Sciatic nerve (tissue), 2 donors: ENCODE results near the gene CCDC141. TPM values are rescaled to one million over a fixed set of nuclear protein-coding genes. Genes with fewer than 3 reads are reported as not detected.
"Not testable (repeated sequence)": the region's sequence is repeated elsewhere in the genome, so short reads cannot be mapped to it uniquely, and the experiment has no call there.

Experiments used
- ATAC-seq: fragments of 200-7000 bp; cut with Tn5 transposase; one replicate; pipeline ENCODE4 v1.9.1; 2020; ENCODE audit warnings: mild to moderate bottlenecking, moderate library complexity
- DNase-seq: peaks from one replicate; pipeline ENCODE4 v3.0.0-alpha.2; 2020; ENCODE audit warnings: low spot score
- intact Hi-C: fragments of 100-400 bp; cut with DNase I; formaldehyde crosslinking; loops from one replicate; pipeline ENCODE4 v1.14.2; 2022
- total RNA-seq: library from RNA; stranded (reverse); fragmentation: NEBNext Ultra II Directional; extraction: Animal tissue kit (Norgen Biotek cat#: 25700); gene quantifications from one replicate; pipeline ENCODE4 v1.2.1, GENCODE V29; 2021
- donor health status: DM: no; HTN: no; CAD: no.
- donor health status: DM: no; HTN: no; CAD: no.

Gene CCDC141
- total RNA-seq, 1 donor from 2014 or later: 12.3 TPM

- DNase-seq, intact Hi-C loops, ATAC-seq: not testable (repeated sequence)
These were observed 57.2 kb downstream of the CCDC141 start for GRCh38 chr2:178992719-178993118.

- intact Hi-C loops: no loop called here
- DNase-seq: no peak
- ATAC-seq: no peak
These were observed 59.2 kb downstream of the CCDC141 start for GRCh38 chr2:178990533-178991241.

GRCh38 chr2:178989424-178989823 lies 60.5 kb downstream of the CCDC141 start:
- DNase-seq, intact Hi-C loops, ATAC-seq: not testable (repeated sequence)

- DNase-seq, intact Hi-C loops, ATAC-seq: not testable (repeated sequence)
These were observed 67.3 kb downstream of the CCDC141 start for GRCh38 chr2:178982652-178983051.

GRCh38 chr2:178980815-178981214 lies 69.1 kb downstream of the CCDC141 start:
- DNase-seq (no peak), ATAC-seq (no peak)
- intact Hi-C loops: no loop called here

GRCh38 chr2:178978667-178979066 lies 71.3 kb downstream of the CCDC141 start:
- no peak for DNase-seq
- no peak for ATAC-seq
- intact Hi-C loops: no loop called here

GRCh38 chr2:178976351-178976750 lies 73.6 kb downstream of the CCDC141 start:
- intact Hi-C loops: no loop called here
- no peak for DNase-seq
- no peak for ATAC-seq

GRCh38 chr2:178962805-178963433 lies 87.0 kb downstream of the CCDC141 start:
- ATAC-seq: no peak
- no peak for DNase-seq
- intact Hi-C loops: no loop called here

GRCh38 chr2:178962152-178962551 lies 87.8 kb downstream of the CCDC141 start:
- ATAC-seq (no peak), DNase-seq (no peak)
- intact Hi-C loops: no loop called here

- DNase-seq (no peak), ATAC-seq (no peak)
- intact Hi-C loops: no loop called here
These were observed 95.9 kb downstream of the CCDC141 start for GRCh38 chr2:178954049-178954448.

GRCh38 chr2:178951266-178952006 lies 98.5 kb downstream of the CCDC141 start:
- DNase-seq (no peak), ATAC-seq (no peak)
- intact Hi-C loops: no loop called here

GRCh38 chr2:178949584-178949983 lies 100.4 kb downstream of the CCDC141 start:
- intact Hi-C loops: no loop called here
- no peak for ATAC-seq
- no peak for DNase-seq

GRCh38 chr2:178949151-178949550 lies 100.8 kb downstream of the CCDC141 start:
- no peak for DNase-seq
- ATAC-seq: no peak
- intact Hi-C loops: no loop called here

GRCh38 chr2:178947006-178947405 lies 102.9 kb downstream of the CCDC141 start:
- ATAC-seq (no peak), DNase-seq (no peak)
- intact Hi-C loops: no loop called here

GRCh38 chr2:178946494-178946893 lies 103.4 kb downstream of the CCDC141 start:
- intact Hi-C loops: no loop called here
- no peak for DNase-seq
- ATAC-seq: no peak

GRCh38 chr2:178943745-178944144 lies 106.2 kb downstream of the CCDC141 start:
- intact Hi-C loops: no loop called here
- ATAC-seq: no peak
- no peak for DNase-seq

- intact Hi-C loops: no loop called here
- no peak for ATAC-seq
- no peak for DNase-seq
These were observed 115.4 kb downstream of the CCDC141 start for GRCh38 chr2:178934571-178934970.

GRCh38 chr2:178933493-178933892 lies 116.4 kb downstream of the CCDC141 start:
- intact Hi-C loops: no loop called here
- ATAC-seq (no peak), DNase-seq (no peak)

- intact Hi-C loops: no loop called here
- DNase-seq (no peak), ATAC-seq (no peak)
These were observed 121.9 kb downstream of the CCDC141 start for GRCh38 chr2:178928077-178928476.

GRCh38 chr2:178927173-178927572 lies 122.8 kb downstream of the CCDC141 start:
- DNase-seq: no peak
- intact Hi-C loops: no loop called here
- no peak for ATAC-seq
